ENCODE measurements around the gene NFU1. TPM values are rescaled to one million over a fixed set of nuclear protein-coding genes. Genes with fewer than 3 reads are reported as not detected.

Gene NFU1
- total and polyA plus RNA-seq, 9 of the 15 experiments (the other 6 are each of a cell fraction or from before 2014, with no cell fraction given) = 33.3 to 61.8 (median 53.7) TPM

DNA sequence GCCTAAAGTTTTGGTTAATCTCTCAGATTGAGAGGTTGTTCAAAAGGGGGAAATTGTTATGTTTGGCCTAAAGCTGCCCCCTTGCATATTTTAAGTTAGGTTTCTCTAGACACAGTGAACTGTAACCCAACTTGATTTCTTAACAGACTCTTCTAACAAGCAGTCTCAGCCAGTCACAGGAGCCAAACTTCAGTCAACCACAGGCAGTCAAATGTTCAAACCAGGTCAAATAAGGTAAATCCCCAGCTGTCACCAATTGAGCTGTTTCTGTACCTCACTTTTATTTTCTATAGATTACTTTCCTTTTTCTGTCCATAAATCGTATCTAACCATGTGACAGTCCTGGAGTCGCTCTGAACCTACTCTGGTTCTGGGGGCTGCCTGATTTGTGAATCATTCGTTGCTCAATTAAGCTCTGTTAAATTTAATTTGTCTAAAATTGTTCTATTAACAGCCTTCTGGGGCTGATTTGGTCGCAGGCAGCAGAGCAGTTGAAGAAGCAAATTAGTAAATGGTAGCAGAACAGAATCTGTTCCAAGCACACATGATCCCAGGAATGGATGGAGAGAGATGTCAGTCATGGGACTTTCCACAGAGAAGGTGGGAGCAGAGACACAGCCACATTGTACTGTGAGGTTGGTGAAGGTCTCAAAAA, 16.4 kb upstream of the NFU1 start:
- peak; percentile 43; the same call in 2 of the 3 replicates for ATAC-seq
- Histone ChIP-seq H3K9ac (ENCODE audit: insufficient read depth in 1 of 2, low read depth in 2 of 2, low read length in 2 of 2) (no peak overlapping the region), H3K36me3 (ENCODE audit: control insufficient read depth, insufficient read depth, low read length) (no peaks in the 10 kb centered on the region), H3K79me2 (ENCODE audit: control insufficient read depth, insufficient read depth, low read length) (no peaks in the 10 kb centered on the region), H2AFZ (ENCODE audit: low read depth, low read length) (no peak overlapping the region), H3K9me3 (replicated peaks; ENCODE audit: control insufficient read depth, insufficient read depth, low read depth, low read length) (no peaks in the 10 kb centered on the region), H3K27me3 (ENCODE audit: control insufficient read depth in 2 of 2, insufficient read depth in 2 of 2, low read length in 2 of 2) (no peaks in the 10 kb centered on the region), H3K4me1 (replicated peaks in 1 of 2; ENCODE audit: control insufficient read depth in 2 of 2, insufficient read depth in 2 of 2, low read length in 2 of 2) (no peaks in the 10 kb centered on the region), H3K9me1 (ENCODE audit: control insufficient read depth, insufficient read depth, low read length) (no peaks in the 10 kb centered on the region), H4K20me1 (replicated peaks; ENCODE audit: control insufficient read depth, insufficient read depth, low read length) (0 out of 2 replicates have a peak, but pooled peaks cover 2% of the 10 kb centered on the region), H3K27ac (ENCODE audit: extremely low read depth, low read depth, low read length) (no peak overlapping the region), H3K4me2 (ENCODE audit: insufficient read depth, low read length) (no peak overlapping the region), H3K4me3 (no peak overlapping the region)
- in situ Hi-C loops (cut with MboI) = no loop called here
- 19% methylated on average over 4 of the region's 4 CpGs for WGBS (ENCODE audit: insufficient coverage, low coverage, missing lambda C conversion rate)
- no TSS peak for BruUV-seq (replicated peaks)
- TF ChIP-seq, protein P1, sequence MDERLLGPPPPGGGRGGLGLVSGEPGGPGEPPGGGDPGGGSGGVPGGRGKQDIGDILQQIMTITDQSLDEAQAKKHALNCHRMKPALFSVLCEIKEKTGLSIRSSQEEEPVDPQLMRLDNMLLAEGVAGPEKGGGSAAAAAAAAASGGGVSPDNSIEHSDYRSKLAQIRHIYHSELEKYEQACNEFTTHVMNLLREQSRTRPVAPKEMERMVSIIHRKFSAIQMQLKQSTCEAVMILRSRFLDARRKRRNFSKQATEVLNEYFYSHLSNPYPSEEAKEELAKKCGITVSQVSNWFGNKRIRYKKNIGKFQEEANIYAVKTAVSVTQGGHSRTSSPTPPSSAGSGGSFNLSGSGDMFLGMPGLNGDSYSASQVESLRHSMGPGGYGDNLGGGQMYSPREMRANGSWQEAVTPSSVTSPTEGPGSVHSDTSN (CRISPR knock-in tag; IDR thresholded peaks at IDR 0.05; ENCODE audit: low read depth) = no peak
- TF ChIP-seq, protein P1 (tag; conservative IDR thresholded peaks at IDR 0.05; ENCODE audit: low read depth) = 0 out of 2 replicates have a peak, but pooled peaks have one; percentile 6
- TF ChIP-seq, protein P2, sequence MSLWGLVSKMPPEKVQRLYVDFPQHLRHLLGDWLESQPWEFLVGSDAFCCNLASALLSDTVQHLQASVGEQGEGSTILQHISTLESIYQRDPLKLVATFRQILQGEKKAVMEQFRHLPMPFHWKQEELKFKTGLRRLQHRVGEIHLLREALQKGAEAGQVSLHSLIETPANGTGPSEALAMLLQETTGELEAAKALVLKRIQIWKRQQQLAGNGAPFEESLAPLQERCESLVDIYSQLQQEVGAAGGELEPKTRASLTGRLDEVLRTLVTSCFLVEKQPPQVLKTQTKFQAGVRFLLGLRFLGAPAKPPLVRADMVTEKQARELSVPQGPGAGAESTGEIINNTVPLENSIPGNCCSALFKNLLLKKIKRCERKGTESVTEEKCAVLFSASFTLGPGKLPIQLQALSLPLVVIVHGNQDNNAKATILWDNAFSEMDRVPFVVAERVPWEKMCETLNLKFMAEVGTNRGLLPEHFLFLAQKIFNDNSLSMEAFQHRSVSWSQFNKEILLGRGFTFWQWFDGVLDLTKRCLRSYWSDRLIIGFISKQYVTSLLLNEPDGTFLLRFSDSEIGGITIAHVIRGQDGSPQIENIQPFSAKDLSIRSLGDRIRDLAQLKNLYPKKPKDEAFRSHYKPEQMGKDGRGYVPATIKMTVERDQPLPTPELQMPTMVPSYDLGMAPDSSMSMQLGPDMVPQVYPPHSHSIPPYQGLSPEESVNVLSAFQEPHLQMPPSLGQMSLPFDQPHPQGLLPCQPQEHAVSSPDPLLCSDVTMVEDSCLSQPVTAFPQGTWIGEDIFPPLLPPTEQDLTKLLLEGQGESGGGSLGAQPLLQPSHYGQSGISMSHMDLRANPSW (CRISPR knock-in tag; IDR thresholded peaks at IDR 0.05) = no peak
- TF ChIP-seq MTA1 (IDR thresholded peaks at IDR 0.05; ENCODE audit: borderline replicate concordance) = no peak
- no peak for DNase-seq (ENCODE audit: extremely low read depth in 1 of 4, low spot score in 3 of 4)
- ChIA-PET CTCF (ENCODE audit: low intra/inter-chr PET ratio) (no interaction called here), POLR2A (interaction anchor here (1.7 to 2.3 kb wide), 3 partner anchors 10 to 17 kb away, joined by 4 to 8 read pairs (median 5); partner anchors contain the start of gene NFU1)
- intact Hi-C loops (cut with micrococcal nuclease) = no loop called here
- no peak for FAIRE-seq

Measured in K562 (cell line).